ENCODE measurements around the gene COL6A1. TPM values are rescaled to one million over a fixed set of nuclear protein-coding genes. Genes with fewer than 3 reads are reported as not detected.

Gene COL6A1, protein sequence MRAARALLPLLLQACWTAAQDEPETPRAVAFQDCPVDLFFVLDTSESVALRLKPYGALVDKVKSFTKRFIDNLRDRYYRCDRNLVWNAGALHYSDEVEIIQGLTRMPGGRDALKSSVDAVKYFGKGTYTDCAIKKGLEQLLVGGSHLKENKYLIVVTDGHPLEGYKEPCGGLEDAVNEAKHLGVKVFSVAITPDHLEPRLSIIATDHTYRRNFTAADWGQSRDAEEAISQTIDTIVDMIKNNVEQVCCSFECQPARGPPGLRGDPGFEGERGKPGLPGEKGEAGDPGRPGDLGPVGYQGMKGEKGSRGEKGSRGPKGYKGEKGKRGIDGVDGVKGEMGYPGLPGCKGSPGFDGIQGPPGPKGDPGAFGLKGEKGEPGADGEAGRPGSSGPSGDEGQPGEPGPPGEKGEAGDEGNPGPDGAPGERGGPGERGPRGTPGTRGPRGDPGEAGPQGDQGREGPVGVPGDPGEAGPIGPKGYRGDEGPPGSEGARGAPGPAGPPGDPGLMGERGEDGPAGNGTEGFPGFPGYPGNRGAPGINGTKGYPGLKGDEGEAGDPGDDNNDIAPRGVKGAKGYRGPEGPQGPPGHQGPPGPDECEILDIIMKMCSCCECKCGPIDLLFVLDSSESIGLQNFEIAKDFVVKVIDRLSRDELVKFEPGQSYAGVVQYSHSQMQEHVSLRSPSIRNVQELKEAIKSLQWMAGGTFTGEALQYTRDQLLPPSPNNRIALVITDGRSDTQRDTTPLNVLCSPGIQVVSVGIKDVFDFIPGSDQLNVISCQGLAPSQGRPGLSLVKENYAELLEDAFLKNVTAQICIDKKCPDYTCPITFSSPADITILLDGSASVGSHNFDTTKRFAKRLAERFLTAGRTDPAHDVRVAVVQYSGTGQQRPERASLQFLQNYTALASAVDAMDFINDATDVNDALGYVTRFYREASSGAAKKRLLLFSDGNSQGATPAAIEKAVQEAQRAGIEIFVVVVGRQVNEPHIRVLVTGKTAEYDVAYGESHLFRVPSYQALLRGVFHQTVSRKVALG
- under 1 TPM in 2 of 3 donors, not detected in 1; 0.17 to 0.18 TPM for polyA plus RNA-seq

DNA sequence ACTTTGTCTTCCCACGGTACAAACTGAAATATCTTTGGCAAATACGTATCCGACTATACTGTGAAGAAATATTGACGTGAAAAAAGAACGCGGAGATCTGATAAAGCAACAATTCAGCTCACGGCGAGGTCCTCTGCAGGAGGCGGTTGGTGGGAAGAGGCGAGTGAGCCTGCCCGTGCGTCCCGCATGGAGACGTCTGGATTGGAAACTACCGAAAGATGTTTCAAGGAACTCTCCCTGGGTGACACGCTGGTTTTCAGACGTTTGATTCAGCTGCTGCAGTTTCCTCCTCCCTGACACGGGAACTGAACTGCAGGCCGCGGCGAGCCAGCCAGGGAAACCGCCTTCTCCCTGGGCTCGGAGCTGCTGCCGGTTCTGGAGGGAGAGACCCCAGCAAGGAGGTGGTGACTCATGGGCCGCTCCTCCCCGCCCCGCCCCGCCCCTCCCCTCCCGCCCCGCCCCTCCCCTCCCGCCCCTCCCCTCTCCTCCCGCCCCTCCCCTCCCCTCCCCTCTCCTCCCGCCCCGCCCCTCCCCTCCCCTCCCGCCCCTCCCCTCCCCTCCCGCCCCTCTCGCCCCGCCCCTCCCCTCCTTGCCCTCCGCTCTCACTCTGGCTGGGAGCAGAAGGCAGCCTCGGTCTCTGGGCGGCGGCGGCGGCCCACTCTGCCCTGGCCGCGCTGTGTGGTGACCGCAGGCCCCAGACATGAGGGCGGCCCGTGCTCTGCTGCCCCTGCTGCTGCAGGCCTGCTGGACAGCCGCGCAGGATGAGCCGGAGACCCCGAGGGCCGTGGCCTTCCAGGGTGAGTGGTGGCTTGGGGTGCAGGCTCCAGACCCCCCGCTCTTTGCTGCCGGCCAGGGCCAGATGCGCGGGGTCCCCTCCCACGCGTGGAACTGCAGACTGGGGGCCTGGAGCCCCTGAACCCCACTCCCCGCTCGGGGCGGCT, at the start of gene COL6A1:
TSS of gene COL6A1 (plus strand) at position 620 of the 941 bp plus-strand sequence. CDS start at position 701, 81 bp downstream.
- peak within 1 kb of the TSS in 1 of 5 donors; percentile 17 for H3K4me3 Mint-ChIP-seq
- DNase-seq: peak; percentile 28 to 37 (median 32)

DNA sequence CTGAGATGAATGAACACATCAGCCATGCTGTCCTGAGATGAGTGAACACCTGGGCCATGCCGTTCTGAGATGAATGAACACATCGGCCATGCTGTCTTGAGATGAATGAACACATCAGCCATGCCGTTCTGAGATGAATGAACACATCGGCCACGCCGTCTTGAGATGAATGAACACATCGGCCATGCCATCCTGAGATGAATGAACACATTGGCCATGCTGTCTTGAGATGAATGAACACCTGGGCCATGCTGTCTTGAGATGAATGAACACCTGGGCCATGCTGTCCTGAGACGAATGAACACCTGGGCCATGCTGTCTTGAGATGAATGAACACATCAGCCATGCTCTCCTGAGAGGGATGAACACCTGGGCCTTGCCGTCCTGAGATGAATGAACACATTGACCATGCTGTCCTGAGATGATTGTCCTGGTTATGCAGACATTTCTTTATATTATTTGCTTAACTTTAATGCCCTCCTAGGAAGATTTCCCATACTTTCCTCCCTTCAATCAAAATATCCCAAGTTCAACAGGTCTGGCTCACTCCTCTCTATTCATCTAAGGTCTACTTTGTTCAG, 48.6 kb upstream of the COL6A1 start:
- Mint-ChIP-seq H3K4me1 (no peaks in the 10 kb centered on the region), H3K9me3 (no peaks in the 10 kb centered on the region), H3K36me3 (no peaks in the 10 kb centered on the region), H3K27me3 (ENCODE audit: low read depth in 3 of 3) (peaks cover 0 to 6% (median 0%) of the 10 kb centered on the region in 3 donors), H3K27ac (no peak overlapping the region), H3K4me3 (no peak overlapping the region)
- no peak for DNase-seq

More for the DNA sequence above, at the start of gene COL6A1:
- Mint-ChIP-seq H3K4me1 (peaks cover 0 to 5% of the 10 kb centered on the region in 2 donors), H3K27ac (no peak within 1 kb of the TSS), H3K9me3 (no peaks in the 10 kb centered on the region), H3K36me3 (no peaks in the 10 kb centered on the region), H3K27me3 (ENCODE audit: low read depth in 3 of 3) (peaks cover 4 to 8% (median 5%) of the 10 kb centered on the region in 3 donors)

DNA sequence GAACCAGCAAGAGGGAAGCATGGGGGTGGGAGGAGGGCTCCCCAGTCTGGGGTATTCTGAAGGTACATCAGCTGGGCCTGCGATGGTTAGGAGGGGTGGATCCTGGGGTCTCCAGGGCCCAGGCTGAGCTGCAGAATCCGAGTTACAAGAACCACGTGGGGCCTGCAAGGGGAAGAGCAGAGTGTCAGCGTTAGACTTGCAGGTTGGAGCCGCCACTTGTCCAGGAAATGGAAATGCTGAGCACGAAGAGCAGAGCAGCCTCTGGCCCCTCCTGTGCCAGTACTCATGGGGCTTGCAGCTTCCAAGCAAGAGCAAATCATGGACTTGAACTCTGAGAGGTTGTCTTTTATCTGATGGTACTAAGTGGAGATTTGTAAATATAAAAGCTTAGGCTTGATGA, 47.5 kb upstream of the COL6A1 start:
- DNase-seq: no peak
- Mint-ChIP-seq H3K4me1 (no peaks in the 10 kb centered on the region), H3K4me3 (no peak overlapping the region), H3K27me3 (ENCODE audit: low read depth in 3 of 3) (peaks cover 0 to 6% (median 0%) of the 10 kb centered on the region in 3 donors), H3K36me3 (no peaks in the 10 kb centered on the region), H3K27ac (no peak overlapping the region), H3K9me3 (no peaks in the 10 kb centered on the region)

DNA sequence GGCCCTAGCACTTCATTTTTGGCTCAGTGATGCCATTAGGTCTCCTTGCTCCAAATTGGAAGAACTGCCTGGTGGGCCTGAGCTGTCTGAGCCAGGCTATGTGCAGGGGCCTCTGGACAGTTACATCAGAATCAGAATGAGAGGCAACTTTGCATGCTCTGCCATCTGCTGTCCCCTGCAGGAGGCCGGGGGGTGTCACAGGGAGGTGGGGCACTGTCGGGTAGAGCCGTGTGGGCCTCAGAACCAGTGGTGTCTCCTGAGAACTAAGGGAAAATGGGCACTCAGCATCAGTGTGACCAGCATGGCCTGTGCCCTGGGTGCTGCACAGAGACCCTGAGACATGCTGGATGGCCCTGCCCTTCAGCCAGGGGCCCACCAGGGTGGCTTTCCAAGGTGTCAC, 47.0 kb upstream of the COL6A1 start:
- no peaks in the 10 kb centered on the region for H3K36me3 Mint-ChIP-seq
- no peak overlapping the region for H3K27ac Mint-ChIP-seq
- H3K4me3 Mint-ChIP-seq: no peak overlapping the region
- H3K27me3 Mint-ChIP-seq (ENCODE audit: low read depth in 3 of 3): peaks cover 0 to 6% (median 0%) of the 10 kb centered on the region in 3 donors
- H3K9me3 Mint-ChIP-seq: no peaks in the 10 kb centered on the region
- no peak for DNase-seq
- no peaks in the 10 kb centered on the region for H3K4me1 Mint-ChIP-seq

DNA sequence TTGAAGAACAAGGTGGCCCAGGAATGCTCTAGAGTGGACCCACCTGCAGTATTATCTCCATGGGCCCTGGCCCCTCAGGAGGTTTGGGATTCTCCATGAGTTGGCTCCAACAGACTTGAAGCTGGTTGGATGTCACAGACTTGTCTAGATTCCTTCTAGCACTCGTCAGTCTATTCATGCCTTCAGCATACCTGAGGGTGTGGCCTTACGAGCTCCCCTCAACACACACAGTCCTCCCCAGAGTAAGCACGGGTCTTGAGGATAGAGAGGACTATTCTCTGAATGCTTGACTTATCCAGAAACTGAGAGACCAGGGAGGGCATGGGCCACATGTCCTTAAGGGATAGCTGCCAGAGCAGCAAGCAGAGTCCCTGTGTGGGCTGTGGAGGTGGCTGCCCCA, 45.9 kb upstream of the COL6A1 start:
- Mint-ChIP-seq H3K4me1 (no peaks in the 10 kb centered on the region), H3K4me3 (no peak overlapping the region), H3K36me3 (no peaks in the 10 kb centered on the region), H3K27me3 (ENCODE audit: low read depth in 3 of 3) (peaks cover 0 to 6% (median 0%) of the 10 kb centered on the region in 3 donors), H3K27ac (no peak overlapping the region), H3K9me3 (no peaks in the 10 kb centered on the region)
- no peak for DNase-seq

DNA sequence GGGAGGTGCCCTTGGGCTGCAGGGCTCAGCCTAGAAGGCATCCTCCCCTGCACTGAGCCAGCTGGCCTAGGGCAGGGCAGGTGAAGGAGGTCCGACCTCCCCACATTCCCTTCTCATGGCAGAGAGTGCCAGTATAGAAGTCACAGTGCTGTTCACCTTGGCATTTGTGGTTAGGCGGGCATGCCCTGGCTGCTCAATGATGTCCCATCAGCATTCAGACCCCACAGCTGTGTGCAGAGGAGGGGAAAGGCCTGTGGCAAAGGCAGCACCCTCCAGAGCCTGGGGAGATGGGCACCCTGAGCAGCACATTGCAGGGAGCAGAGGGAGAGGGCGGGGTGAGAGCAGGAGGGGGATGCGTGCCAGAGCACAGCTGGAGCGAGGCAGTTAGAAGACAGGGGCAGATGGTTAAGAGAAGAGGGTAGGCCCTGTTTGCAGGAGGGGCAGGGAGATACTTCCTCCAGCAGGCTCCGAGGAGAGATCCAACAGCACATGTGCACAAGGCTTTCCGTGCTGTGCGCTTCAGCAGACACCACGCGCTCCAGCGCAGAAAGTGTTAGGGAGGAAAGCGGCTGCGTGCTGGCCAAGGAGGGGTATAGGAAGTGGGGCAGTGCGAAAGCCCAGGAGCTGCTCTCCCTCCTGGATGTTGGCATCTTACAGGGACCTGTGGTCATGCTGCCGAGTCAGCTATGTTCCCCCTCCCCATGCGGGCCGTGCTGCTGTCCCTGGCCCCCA, 43.7 kb upstream of the COL6A1 start:
- Mint-ChIP-seq H3K27ac (no peak overlapping the region), H3K36me3 (no peaks in the 10 kb centered on the region), H3K4me3 (no peak overlapping the region), H3K4me1 (no peaks in the 10 kb centered on the region), H3K9me3 (no peaks in the 10 kb centered on the region), H3K27me3 (ENCODE audit: low read depth in 3 of 3) (peaks cover 0 to 5% (median 0%) of the 10 kb centered on the region in 3 donors)
- no peak for DNase-seq

DNA sequence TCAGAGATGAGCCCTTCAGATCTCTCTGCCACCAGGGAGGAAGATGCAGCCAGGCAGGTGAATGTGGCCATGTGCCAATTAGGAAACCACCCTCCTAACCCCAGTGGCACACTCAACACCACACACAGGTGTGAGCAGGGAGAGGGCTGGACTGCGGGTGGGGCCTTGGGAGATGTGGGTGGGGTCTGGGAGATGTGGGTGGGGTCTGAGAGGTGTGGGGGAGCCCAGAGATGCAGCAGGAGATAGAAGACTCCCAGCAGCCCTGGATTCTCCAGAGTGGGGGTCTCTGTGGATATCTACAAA, 43.2 kb upstream of the COL6A1 start:
- H3K27me3 Mint-ChIP-seq (ENCODE audit: low read depth in 3 of 3): no peaks in the 10 kb centered on the region
- H3K4me3 Mint-ChIP-seq: no peak overlapping the region
- no peaks in the 10 kb centered on the region for H3K9me3 Mint-ChIP-seq
- no peak for DNase-seq
- no peak overlapping the region for H3K27ac Mint-ChIP-seq
- no peaks in the 10 kb centered on the region for H3K4me1 Mint-ChIP-seq
- H3K36me3 Mint-ChIP-seq: no peaks in the 10 kb centered on the region

DNA sequence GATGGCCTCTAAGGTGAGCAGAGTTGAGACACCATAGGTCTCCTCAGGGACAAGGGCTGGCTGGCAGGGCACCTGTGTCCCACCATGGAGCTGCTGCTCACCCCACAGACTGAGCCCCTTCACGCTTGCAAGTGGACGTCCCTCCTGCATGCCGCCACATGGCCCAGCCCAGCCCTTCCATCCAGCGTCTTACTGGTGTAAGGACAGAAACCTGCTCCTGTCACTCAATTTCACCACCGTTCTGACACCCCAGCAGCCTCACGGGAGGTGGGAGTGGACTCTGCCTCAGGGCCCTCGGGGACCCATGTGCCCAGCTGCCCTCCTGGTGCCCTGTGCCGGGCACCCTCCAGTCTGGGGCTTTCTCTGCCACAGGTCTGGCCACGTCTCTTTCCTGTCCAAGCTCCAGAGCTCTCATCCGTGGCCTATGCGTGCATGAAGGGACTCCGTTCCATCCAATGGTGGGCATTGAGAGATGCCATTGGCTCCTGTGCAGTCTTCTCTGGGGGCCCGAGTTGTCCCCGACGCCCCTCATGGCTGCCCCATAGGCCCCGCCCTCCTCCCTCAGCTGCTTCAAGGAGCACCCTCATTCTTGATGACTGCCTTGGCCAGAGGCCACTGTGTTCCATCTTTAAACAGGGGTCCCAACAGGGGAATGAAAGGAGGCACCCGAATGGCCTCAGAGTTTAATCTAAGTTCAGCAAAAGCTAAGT, 42.6 kb upstream of the COL6A1 start:
- Mint-ChIP-seq H3K4me3 (no peak overlapping the region), H3K27me3 (ENCODE audit: low read depth in 3 of 3) (no peaks in the 10 kb centered on the region), H3K36me3 (no peaks in the 10 kb centered on the region), H3K4me1 (no peaks in the 10 kb centered on the region), H3K9me3 (no peaks in the 10 kb centered on the region), H3K27ac (no peak overlapping the region)
- DNase-seq: no peak

DNA sequence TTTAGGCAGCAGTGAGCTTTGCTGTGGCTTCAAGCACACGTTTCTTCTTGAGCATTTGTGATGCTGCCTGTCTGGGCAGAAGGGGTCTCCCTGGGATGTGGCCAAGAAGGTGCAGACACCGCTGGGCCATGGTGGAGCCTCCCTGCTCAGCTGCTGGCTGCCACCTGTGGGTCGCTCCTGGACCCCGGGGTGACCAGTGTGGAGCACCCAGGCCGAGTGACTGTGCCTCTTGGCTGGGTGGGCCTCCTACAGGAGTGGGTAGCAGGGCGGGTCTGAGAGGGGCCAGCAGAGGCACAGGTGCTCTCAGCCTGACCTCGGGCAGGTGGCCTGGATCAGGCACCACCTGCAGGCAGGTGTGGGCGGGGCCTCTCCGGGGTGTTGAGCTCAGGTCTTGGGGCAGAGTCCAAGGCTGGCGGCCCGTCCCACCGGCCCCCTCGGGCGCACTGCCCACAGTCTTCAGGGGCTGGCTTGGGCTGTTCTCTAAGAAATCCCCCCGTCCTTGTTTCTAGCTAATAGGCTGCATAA, 42.0 kb upstream of the COL6A1 start:
- DNase-seq: no peak
- Mint-ChIP-seq H3K4me3 (no peak overlapping the region), H3K36me3 (no peaks in the 10 kb centered on the region), H3K9me3 (no peaks in the 10 kb centered on the region), H3K27me3 (ENCODE audit: low read depth in 3 of 3) (no peaks in the 10 kb centered on the region), H3K4me1 (no peaks in the 10 kb centered on the region), H3K27ac (no peak overlapping the region)

DNA sequence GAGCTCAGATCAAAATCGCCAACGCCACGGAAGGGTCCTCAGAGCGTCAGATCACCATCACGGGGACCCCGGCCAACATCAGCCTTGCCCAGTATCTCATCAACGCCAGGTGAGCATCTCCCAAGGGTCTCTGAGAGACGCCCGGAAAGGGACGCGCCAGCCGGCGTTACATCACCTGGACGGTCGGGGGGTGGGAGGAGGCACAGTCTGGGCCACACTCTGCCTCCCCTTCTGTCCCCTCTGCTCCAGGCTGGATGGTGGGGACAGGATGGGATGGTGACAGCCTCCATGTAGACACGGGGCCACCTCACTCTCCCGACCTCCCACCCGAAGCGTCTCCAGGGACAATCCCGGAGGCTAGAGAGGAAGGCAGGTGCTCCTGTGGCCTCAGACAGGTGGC, 41.5 kb upstream of the COL6A1 start:
- Mint-ChIP-seq H3K27ac (no peak overlapping the region), H3K4me1 (no peaks in the 10 kb centered on the region), H3K9me3 (no peaks in the 10 kb centered on the region), H3K27me3 (ENCODE audit: low read depth in 3 of 3) (no peaks in the 10 kb centered on the region), H3K4me3 (no peak overlapping the region), H3K36me3 (no peaks in the 10 kb centered on the region)
- no peak for DNase-seq

DNA sequence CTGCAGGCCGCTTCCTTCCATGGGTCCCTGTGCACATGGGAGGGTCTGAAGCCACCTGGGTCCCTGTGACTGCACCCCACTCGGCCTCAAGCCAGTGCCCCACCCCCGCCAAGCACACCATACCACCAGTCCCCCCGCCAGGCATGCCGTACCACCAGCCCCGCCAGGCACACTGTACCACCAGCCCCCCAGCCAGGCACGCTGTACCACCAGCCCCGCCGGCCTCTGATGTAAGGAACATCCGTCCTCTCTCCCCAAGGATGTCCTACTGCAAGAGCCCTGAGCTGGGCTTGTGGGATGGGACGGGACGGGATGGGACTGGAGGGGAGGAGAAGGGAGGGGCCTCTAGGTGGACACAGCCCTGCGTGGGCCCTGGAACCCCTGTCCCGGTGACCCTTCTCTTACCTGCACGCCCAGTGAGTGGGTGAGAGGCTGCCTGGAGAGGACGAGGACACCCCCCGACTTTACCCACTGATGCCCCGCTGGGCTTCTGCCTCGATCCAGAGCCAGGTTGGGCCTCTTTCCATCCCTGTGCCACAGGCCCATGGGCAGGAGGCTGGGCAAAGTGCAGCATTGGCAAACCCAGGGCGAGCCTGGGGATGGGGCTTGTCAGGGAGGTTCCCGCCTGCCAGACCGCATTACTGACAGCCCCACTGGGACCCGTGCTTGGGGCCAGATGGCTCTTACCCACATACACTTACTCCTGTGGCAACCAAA, 40.8 kb upstream of the COL6A1 start:
- Mint-ChIP-seq H3K27ac (no peak overlapping the region), H3K4me3 (no peak overlapping the region), H3K36me3 (no peaks in the 10 kb centered on the region), H3K4me1 (no peaks in the 10 kb centered on the region), H3K9me3 (no peaks in the 10 kb centered on the region), H3K27me3 (ENCODE audit: low read depth in 3 of 3) (no peaks in the 10 kb centered on the region)
- no peak for DNase-seq

Measured in immature natural killer cell (primary cell).